HG03139 (cell line): ENCODE data around the gene CDH16.

Source experiments
- ATAC-seq: cut with Tn5 transposase; IDR thresholded peaks from one replicate; pipeline ENCODE4 v1.9.1; 2021; ENCODE audit not compliant: unreplicated experiment

CDH16 gene

GRCh38 chr16:66928702-66929388 lies 10.2 kb upstream of the CDH16 start:
- no peak for ATAC-seq

GRCh38 chr16:66927918-66928649 lies 9.4 kb upstream of the CDH16 start:
- ATAC-seq, result no peak

GRCh38 chr16:66926961-66927436 lies 8.3 kb upstream of the CDH16 start:
- ATAC-seq, result no peak

- no peak for ATAC-seq
These were observed 7.7 kb upstream of the CDH16 start for GRCh38 chr16:66926171-66926947.

- no peak for ATAC-seq
These were observed 6.7 kb upstream of the CDH16 start, which contains the start of gene RRAD for GRCh38 chr16:66925322-66925840. TSS of gene RRAD (minus strand) at chr16:66925535. CDS start at chr16:66925179, 356 bp downstream.

GRCh38 chr16:66924527-66925321 lies 6.0 kb upstream of the CDH16 start:
- no peak for ATAC-seq

GRCh38 chr16:66923866-66924265 lies 5.2 kb upstream of the CDH16 start:
- ATAC-seq, result no peak

GRCh38 chr16:66923247-66923731 lies 4.6 kb upstream of the CDH16 start:
- no peak for ATAC-seq

GRCh38 chr16:66921729-66922450 lies 3.2 kb upstream of the CDH16 start:
- ATAC-seq, result no peak

GRCh38 chr16:66920924-66921680 lies 2.4 kb upstream of the CDH16 start:
- ATAC-seq, result no peak

GRCh38 chr16:66920299-66920590 lies 1.6 kb upstream of the CDH16 start:
- ATAC-seq, result no peak

- ATAC-seq, result no peak
These were observed 1.0 kb upstream of the CDH16 start for GRCh38 chr16:66919569-66920298.

- ATAC-seq, result no peak
These were observed 330 bp downstream of the CDH16 start for GRCh38 chr16:66918355-66918754.

GRCh38 chr16:66917741-66918140 lies 944 bp downstream of the CDH16 start:
- no peak for ATAC-seq

- no peak for ATAC-seq
These were observed 2.2 kb downstream of the CDH16 start for GRCh38 chr16:66916518-66916917.

GRCh38 chr16:66915041-66915440 lies 3.6 kb downstream of the CDH16 start:
- no peak for ATAC-seq

- ATAC-seq, result no peak
These were observed 4.1 kb downstream of the CDH16 start for GRCh38 chr16:66914541-66914940.

- ATAC-seq, result no peak
These were observed 5.0 kb downstream of the CDH16 start for GRCh38 chr16:66913711-66914110.

GRCh38 chr16:66913081-66913480 lies 5.6 kb downstream of the CDH16 start:
- no peak for ATAC-seq
